NOMO-1 (cell line): ENCODE measurements around the gene ARRB1.
"Not testable (repeated sequence)": the region's sequence is repeated elsewhere in the genome, so short reads cannot be mapped to it uniquely, and the experiment has no call there.

Source experiments
- DNase-seq, 2 experiments: peaks; one replicate each; lab custom pipeline; 2025; ENCODE audit not compliant: unreplicated experiment in 2 of 2; lab: John Stamatoyannopoulos, UW

The ARRB1 gene

GRCh38 chr11:75277991-75278790 is 73.3 kb downstream of the ARRB1 start:
- DNase-seq = no peak

- no peak for DNase-seq
Observed at GRCh38 chr11:75277211-75277805, 74.2 kb downstream of the ARRB1 start.

- DNase-seq = no peak
Observed at GRCh38 chr11:75276686-75277085, 74.8 kb downstream of the ARRB1 start.

GRCh38 chr11:75276186-75276585 is 75.3 kb downstream of the ARRB1 start:
- DNase-seq = no peak

GRCh38 chr11:75275581-75275980 is 75.9 kb downstream of the ARRB1 start:
- DNase-seq = no peak

- not testable (repeated sequence) for DNase-seq
Observed at GRCh38 chr11:75274716-75275115, 76.7 kb downstream of the ARRB1 start.

- no peak for DNase-seq
Observed at GRCh38 chr11:75273411-75274391, 77.8 kb downstream of the ARRB1 start.

GRCh38 chr11:75272821-75273301 is 78.6 kb downstream of the ARRB1 start:
- no peak for DNase-seq

- DNase-seq = no peak
Observed at GRCh38 chr11:75272391-75272790, 79.1 kb downstream of the ARRB1 start.

GRCh38 chr11:75271730-75272129 is 79.7 kb downstream of the ARRB1 start:
- no peak for DNase-seq

GRCh38 chr11:75270896-75271418 is 80.5 kb downstream of the ARRB1 start:
- peak in 1 of 2 experiments; percentile 18 for DNase-seq

GRCh38 chr11:75269896-75270295 is 81.6 kb downstream of the ARRB1 start:
- DNase-seq = no peak

GRCh38 chr11:75269367-75269660 is 82.1 kb downstream of the ARRB1 start:
- DNase-seq = no peak

- no peak for DNase-seq
Observed at GRCh38 chr11:75268626-75269366, 82.7 kb downstream of the ARRB1 start.

GRCh38 chr11:75267171-75267970 is 84.1 kb downstream of the ARRB1 start:
- no peak for DNase-seq

GRCh38 chr11:75265851-75266531 is 85.5 kb downstream of the ARRB1 start:
- peak; percentile 32 to 66 for DNase-seq

- no peak for DNase-seq
Observed at GRCh38 chr11:75264971-75265370, 86.5 kb downstream of the ARRB1 start.

GRCh38 chr11:75264356-75264755 is 87.1 kb downstream of the ARRB1 start:
- DNase-seq = no peak

- peak; percentile 35 for DNase-seq
Observed at GRCh38 chr11:75263944-75264349, 87.5 kb downstream of the ARRB1 start.
